HEK293 (cell line): Measurements from ENCODE around the gene SLC12A4.

Experiments used
- ZBTB11 ChIP-seq: fragments of 450-650 bp; formaldehyde crosslinking; conservative IDR thresholded peaks from 2 replicates; pipeline ENCODE4 v1.5.1; 2016; ENCODE audit warnings: low read depth, missing biosample characterization, missing genetic modification characterization
- ZBTB7A ChIP-seq: fragments of 450-650 bp; formaldehyde crosslinking; IDR thresholded peaks from 2 replicates; pipeline ENCODE4 v1.5.1; 2016; ENCODE audit warnings: low read depth, missing biosample characterization, missing genetic modification characterization
- ZNF624 ChIP-seq: fragments of 450-650 bp; formaldehyde crosslinking; IDR thresholded peaks from 2 replicates; pipeline ENCODE4 v1.5.1; 2017; ENCODE audit warnings: missing biosample characterization, missing genetic modification characterization

DNA sequence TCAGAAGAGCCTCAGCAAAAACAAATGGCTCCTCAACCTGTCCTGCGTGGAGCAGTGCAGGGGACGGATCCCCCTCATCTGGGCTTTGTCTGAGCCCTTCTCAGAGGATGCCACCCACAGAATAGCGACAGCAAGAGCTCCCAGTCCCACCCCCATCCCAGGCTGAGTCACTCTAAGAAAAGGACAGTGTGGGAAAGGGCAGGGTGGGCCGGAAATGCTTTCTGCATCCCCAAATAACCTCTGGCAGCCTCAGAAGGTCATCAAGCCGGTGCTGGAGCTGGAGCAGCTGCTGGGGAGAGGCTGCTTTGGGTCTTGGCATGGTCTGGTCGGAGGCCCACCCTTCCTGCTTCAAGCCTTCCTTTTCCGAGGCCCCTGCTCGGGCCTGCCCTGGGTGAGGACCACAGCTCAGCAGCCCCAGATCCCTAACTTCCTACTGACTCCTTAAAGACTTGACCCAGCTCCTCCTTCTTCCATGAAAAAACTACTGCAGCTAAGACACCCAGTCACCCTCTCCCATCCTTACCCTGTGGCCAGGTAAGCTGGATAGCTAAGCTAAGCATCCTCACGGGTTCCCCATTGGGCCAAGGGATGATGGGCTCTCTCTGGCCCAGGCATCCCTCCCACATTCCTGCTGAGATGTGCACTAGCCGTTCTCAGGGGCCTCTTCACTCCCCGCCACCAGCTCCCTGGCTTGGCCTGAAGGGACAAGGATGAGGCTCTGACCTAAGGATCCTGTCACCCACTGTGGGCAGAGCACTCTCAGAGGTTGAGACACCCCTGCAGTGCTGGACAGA is 8.7 kb downstream of the SLC12A4 start:
- no peak for TF ChIP-seq ZNF624
- no peak for TF ChIP-seq ZBTB11 (tag by site-specific recombination)
- no peak for TF ChIP-seq ZBTB7A (tag by site-specific recombination)
